ENCODE results near the gene DARS1. TPM values are rescaled to one million over a fixed set of nuclear protein-coding genes. Genes with fewer than 3 reads are reported as not detected.
"Not testable (repeated sequence)": the region's sequence is repeated elsewhere in the genome, so short reads cannot be mapped to it uniquely, and the experiment has no call there.

DARS1 gene
- polyA plus RNA-seq, 3 donors: 131 to 155 (median 139) TPM

DNA sequence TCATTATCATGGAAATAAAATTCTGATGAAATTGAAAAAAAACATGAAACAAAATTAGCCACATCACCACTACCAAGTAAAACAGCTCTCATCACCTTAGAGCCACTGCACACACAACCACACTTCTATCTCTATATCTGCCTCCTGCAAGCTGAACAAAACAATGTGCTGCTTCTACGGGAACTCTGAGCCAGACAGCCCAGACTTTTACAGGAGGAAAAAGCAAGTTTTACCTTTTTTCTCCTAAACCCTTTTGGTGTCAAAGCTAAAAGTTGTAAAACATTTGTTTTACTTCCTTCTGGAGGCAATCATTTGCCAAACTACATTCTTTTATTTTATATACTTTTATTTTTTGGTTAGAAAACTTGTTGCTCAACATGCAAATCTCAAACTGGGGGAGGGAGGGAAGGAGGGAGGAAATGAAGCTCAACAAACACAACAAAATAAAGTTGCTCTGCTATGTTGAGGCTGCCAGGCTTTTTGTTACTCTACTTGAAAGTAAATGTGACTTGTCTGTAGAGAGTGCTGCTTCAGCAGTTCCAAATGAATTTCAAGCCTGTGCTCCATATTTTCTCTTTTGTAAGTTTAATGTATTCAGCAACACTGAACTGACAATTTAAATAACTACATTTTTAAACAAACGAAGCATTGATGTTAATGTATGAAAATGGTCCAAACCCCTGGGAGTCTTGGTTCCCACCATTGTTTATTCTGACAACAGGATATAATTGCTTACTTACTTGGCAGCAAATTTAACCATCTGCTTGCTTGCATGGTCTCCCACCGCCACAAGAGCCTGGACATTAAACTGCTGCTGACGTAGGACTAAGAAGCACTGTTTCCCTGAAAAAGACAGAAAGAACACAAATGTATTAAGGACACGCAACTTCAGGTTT lies 24.5 kb downstream of the DARS1 start:
- peak in 6 of 11 donors; percentile 5 to 46 (median 22) for DNase-seq (ENCODE audit: extremely low read depth in 1 of 11, low read depth in 9 of 11, low spot score in 4 of 11)

GRCh38 chr2:135960150-135960549 lies 25.3 kb downstream of the DARS1 start:
- DNase-seq (ENCODE audit: extremely low read depth in 1 of 11, low read depth in 9 of 11, low spot score in 4 of 11): no peak

DNA sequence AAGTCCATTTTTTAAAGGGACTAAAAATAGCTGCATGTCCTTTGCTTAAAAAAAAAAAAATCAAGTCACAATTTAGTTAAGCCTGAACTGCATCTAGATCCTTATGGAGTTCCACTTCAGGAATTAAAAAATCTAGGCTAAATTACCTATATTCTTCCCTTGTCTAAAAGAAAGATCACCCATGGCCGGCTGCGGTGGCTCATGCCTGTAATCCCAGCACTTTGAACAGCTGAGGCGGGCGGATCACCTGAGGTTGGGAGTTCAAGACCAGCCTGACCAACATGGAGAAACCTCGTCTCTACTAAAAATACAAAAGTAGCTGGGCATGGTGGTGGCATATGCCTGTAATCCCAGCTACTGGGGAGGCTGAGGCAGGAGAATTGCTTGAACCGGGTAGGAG lies 26.5 kb downstream of the DARS1 start:
- not testable (repeated sequence) for DNase-seq (ENCODE audit: extremely low read depth in 1 of 11, low read depth in 9 of 11, low spot score in 4 of 11)

- DNase-seq (ENCODE audit: extremely low read depth in 1 of 11, low read depth in 9 of 11, low spot score in 4 of 11): no peak
Observed at GRCh38 chr2:135954020-135954601, 31.3 kb downstream of the DARS1 start.

- DNase-seq (ENCODE audit: extremely low read depth in 1 of 11, low read depth in 9 of 11, low spot score in 4 of 11): no peak
Observed at GRCh38 chr2:135952891-135953290, 32.5 kb downstream of the DARS1 start.

DNA sequence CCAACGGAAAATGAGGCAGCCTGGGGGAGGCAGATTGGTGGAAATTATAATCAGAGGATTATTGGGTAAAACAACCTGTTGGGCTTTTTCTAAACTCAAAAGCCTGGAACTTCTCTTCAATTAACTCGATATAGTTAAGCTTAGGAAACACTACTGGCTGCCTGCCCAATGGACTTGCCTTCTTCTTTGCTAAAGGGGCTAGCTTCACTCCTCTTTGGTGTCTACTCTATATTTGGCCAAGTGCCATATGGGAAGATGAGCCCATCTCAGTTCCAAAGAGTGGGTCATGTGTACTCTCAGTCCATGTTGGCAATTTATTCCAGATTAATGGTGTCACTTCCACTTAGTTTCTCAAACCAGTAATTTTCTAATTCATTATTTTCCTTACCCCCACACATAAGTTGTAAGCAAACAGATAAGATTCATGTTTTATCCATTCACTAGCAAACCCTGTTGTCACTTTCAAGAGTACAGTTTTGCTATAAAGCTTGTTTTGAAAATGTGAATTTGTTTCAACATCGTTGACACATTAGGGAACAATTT lies 34.3 kb downstream of the DARS1 start:
- DNase-seq (ENCODE audit: extremely low read depth in 1 of 11, low read depth in 9 of 11, low spot score in 4 of 11): no peak

- DNase-seq (ENCODE audit: extremely low read depth in 1 of 11, low read depth in 9 of 11, low spot score in 4 of 11): no peak
Observed at GRCh38 chr2:135949451-135950234, 35.8 kb downstream of the DARS1 start.

- DNase-seq (ENCODE audit: extremely low read depth in 1 of 11, low read depth in 9 of 11, low spot score in 4 of 11): no peak
Observed at GRCh38 chr2:135948642-135949355, 36.6 kb downstream of the DARS1 start.

DNA sequence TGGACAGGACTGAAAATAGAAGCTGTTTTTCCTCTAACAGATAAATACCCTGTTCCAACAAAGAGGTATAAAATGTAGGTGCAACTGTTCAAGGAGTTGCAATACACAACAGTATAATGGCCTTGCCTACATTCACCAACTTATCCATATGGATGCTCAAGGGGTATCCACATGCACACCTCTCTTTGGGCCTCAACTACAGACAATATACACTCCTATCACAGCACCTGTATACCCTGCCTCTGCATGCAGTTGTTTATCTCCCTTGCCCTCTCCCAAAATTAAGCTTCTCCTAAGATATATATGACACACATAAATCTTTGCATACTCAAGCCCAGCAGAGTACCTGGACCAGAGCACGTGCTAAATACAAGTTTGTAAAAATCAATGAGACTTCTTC lies 37.3 kb downstream of the DARS1 start:
- no peak for DNase-seq (ENCODE audit: extremely low read depth in 1 of 11, low read depth in 9 of 11, low spot score in 4 of 11)

DNA sequence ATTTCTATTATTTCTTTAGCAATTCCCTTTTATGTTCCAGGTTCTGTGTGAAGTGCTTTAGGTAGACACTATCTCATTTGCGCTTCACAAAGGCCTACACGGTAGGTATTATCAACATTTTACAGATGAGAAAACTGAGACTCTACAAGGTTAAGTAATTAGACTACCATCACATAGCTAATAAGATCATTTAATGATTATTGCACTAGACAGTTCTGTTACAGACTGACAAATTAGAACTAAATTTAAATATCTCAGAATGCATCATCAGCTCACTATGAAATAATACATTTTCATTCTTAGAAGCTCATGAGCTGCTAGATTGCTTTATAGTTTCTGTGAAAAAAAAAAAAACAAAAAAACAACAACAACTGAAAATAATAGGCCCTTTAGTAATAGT lies 37.9 kb downstream of the DARS1 start:
- DNase-seq (ENCODE audit: extremely low read depth in 1 of 11, low read depth in 9 of 11, low spot score in 4 of 11): no peak

- no peak for DNase-seq (ENCODE audit: extremely low read depth in 1 of 11, low read depth in 9 of 11, low spot score in 4 of 11)
Observed at GRCh38 chr2:135945526-135945925, 39.9 kb downstream of the DARS1 start.

DNA sequence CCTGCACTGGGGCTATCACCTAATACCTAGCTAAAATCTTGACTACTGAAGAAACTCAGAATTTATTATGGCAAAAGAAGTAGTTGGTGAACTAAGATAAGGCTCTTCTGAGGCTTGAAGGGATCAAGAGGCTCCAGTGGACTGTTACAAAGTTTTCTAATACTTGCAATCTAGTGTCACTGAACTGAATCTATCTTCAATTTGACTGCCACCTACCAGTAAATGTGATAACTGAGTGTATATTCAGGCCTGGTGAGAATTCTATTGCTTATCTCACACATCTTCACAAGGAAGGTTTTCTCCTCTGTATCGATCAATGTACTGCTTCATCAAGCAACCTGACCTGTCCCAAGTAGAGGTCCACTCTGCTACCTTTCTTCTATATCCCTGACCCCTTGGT lies 40.8 kb downstream of the DARS1 start:
- no peak for DNase-seq (ENCODE audit: extremely low read depth in 1 of 11, low read depth in 9 of 11, low spot score in 4 of 11)

DNA sequence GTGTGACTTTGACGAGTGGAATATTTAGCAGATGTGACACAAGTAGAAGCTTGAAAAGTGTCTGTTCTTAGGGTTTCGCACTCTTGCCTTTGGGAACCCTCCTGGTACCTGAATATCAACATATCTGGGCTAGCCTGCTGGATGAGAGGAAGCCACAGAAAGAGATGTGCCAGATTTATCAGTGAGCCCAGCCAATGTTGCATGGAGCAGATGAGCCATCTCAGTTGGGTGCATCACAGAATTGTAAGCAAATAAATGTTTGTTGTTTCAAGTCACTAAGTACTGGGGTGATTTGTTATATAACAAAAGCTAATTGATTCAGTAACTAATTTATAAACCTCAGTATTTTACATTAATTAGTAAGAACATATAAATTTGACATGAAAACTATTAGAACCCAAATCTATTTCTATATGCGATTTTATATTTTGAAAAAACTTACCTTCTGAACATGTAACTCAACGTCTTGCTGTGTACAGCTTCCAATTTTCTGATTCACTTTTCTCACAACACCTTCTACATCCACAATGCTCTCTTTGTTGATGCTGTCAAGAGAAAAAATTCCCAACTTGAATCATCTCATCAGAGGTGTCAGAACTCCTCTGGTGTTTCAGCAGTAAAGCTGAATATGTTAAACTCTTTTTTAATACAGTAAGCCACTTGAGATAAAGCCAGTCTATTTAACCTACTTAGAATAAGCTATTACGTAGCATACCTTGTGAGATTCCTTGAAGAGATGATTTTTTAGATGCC lies 42.3 kb downstream of the DARS1 start:
- DNase-seq (ENCODE audit: extremely low read depth in 1 of 11, low read depth in 9 of 11, low spot score in 4 of 11): no peak

GRCh38 chr2:135936524-135936923 lies 48.9 kb downstream of the DARS1 start:
- DNase-seq (ENCODE audit: extremely low read depth in 1 of 11, low read depth in 9 of 11, low spot score in 4 of 11): no peak

- DNase-seq (ENCODE audit: extremely low read depth in 1 of 11, low read depth in 9 of 11, low spot score in 4 of 11): no peak
Observed at GRCh38 chr2:135935914-135936313, 49.5 kb downstream of the DARS1 start.

- no peak for DNase-seq (ENCODE audit: extremely low read depth in 1 of 11, low read depth in 9 of 11, low spot score in 4 of 11)
Observed at GRCh38 chr2:135931776-135932443, 53.5 kb downstream of the DARS1 start.

- no peak for DNase-seq (ENCODE audit: extremely low read depth in 1 of 11, low read depth in 9 of 11, low spot score in 4 of 11)
Observed at GRCh38 chr2:135926605-135927004, 58.8 kb downstream of the DARS1 start.

DNA sequence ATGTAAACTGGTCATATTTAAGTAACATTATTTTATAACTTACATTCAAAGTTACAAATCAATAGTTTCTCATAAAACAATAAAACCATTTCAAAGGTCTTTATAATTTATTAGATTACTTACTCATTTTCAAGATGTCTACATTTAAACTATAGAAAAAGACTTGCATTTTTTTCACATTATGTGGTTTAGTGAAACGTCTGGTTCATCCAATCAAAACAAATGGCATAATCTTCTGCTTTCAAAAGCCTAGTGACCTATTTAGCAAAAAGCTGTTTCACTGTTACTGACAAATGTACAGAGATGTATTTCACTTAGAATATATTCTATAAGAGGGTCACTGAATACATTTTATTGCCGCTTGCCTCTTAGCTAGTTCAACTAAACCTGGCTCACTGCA lies 59.9 kb downstream of the DARS1 start:
- DNase-seq (ENCODE audit: extremely low read depth in 1 of 11, low read depth in 9 of 11, low spot score in 4 of 11): no peak

Data from renal cortex interstitium (tissue), 11 donors.